HG02943 (cell line): Measurements from ENCODE around the gene MRPL49.
"Not testable (repeated sequence)": the region's sequence is repeated elsewhere in the genome, so short reads cannot be mapped to it uniquely, and the experiment has no call there.

Experiments used
- ATAC-seq: cut with Tn5 transposase; IDR thresholded peaks from one replicate; pipeline ENCODE4 v1.9.1; 2021; ENCODE audit warnings: mild to moderate bottlenecking, low read depth, moderate library complexity; ENCODE audit not compliant: unreplicated experiment

Gene MRPL49

DNA sequence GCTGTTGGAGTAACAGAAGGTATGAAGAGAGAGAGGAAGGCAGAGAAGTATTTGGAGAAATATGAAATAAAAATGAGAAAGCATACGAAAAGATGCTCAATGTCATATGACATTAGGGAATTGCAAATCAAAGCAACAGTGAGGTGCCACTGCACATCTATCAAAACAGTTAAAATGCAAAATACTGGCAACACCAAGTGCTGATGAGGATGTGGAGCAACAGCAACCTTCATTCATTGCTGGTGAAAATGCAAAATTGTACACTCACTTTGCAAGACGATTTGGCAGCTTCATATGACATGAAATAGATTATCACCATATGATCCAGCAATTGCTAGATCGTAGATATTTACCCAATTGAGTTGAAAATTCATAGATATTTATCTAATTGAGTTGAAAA, 38.5 kb downstream of the MRPL49 start:
- ATAC-seq = no peak

DNA sequence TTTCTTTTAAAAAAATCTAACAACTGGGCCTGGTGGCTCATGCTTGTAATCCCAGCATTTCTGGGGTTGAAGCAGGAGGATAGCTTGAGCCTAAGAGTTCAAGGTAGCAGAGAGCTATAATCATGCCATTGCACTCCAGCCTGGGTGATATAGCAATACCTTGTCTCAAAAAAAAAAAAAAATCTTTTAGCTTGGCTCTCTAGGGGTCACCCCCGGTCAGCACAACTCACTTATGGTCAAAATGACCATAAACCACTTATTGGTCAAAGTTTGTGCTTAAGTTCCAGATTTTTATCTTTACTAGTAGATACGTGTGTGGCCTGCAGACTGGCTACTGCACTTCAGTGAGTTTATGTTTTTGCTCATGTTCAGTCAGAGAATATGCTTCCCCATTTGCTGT, 41.6 kb downstream of the MRPL49 start:
- ATAC-seq = no peak

DNA sequence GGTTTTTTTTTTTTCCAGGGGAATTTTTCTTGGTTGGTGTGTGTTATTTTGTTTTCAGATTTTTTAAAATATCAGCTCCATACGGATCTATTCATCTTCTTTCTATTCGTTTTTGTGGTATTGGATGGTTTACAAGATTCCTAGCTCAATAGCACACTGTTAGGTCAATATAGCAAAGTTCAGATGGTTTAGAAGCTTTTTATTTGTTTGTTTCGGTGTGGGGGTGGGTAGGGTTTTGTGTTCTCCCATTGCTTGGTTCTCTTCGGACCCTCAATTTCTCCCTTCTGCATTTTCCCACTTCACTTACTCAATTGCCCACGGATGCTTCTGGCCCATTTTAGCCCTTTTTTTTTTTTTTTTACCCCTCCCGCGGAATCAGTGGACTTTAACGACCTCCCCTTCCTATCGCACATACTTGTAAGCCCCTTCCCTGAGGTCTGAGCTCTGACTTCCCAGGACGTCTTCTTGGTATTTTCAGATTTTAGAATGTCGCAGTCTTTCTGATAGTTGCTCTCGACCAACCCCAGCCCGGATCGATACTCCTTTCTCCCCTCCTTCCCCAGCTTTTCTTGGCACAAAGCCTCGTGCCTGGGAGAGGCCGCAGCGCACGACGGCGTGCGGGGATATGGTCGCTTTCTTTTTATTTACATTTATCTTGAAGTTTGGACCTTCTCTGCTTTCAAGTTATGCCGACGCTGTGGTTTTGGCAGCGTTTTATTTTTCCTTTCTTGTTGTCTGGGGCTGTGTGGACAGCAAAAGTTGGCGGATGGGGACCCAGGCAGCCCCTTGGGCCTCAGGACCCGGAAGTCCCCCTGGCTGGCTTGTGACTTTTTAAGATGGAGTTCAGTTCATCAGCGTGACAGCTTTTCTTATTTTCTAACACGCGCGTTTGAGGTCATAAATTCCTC, 43.5 kb downstream of the MRPL49 start:
- ATAC-seq = no peak

DNA sequence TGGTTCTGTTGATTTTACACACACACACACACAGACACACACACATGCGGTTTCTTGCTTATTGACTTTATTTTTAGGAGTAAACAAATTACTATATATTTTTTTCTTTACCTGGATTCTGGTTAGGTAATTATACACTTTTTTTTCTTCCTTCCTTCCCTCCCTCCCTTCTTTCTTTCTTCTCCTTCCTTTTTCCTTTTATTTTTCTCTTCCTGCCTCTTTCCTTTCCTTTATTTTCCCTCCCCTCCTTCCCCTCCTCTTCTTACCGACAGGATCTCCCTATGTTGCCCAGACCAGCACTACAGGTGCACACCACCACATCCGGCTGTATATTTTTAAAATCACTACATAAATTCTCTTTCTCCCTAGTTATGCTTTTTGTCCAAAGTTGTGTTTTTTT, 44.8 kb downstream of the MRPL49 start:
- ATAC-seq = no peak

DNA sequence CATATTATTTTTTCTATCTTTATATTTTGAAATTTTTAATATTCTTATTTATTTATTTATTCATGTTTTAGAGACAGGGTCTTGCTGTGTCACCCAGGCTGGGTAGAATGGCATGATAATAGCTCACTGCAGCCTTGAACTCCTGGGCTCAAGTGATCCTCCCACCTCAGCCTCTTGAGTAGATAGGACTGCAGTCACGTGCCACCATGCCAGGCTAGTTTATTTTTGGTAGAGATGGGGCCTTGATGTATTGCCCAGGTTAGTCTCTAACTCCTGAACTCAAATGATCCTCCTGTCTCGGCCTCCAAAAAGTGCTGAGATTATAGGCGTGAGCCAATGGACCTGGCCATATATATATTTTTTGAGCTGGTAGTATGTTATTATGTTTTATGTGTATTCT, 45.5 kb downstream of the MRPL49 start:
- ATAC-seq = no peak

DNA sequence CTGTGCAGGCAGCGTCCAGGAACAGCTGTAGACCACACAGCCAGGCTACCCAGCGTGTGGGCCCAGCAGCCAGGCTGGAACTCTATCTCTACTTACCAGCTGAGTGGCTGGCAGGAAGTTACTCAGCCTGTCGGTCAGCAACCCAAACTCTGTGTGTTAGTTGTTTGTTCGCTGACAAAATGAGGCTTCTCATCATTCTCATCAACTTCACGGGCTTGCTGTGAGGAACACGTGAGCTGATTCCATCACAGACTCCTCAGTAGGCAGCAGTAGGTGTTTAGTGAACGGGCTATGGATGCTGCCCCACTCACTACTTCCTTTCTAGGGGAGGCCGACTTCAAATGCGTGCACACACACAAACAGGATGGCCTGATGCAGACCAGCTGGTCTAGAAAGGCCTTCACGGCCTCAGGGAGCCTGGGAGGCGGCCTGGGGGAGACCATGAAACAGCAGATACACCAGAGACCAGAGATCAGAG, 47.1 kb downstream of the MRPL49 start:
- ATAC-seq = no peak

DNA sequence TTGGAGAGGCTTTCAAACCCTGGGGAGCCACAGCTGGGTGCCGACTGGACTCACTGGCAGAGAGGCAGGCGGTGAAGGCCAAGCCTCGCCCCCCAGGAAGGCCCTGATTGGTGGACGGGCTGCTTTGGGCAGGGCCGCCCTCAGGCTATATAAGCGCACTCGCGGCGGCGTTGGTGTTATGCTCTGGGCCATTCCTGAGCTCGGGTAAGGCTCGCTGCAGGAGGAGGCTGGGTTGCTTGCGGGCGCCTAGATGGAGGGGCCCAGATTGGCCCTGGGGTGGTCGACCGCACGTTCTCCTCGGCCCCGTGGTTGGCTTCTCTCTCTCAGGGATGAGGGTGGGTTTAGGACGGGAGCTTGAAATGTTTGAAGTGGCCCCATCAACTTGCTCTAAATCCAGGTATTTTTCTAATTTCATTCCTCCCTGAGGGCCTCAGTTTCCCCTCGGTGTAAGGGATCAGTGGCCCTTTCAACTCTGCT, 48.0 kb downstream of the MRPL49 start, which contains the start of gene SPDYC:
SPDYC (plus strand) TSS at position 176 of the 477 bp plus-strand sequence. CDS start 1,125 bp downstream, outside the sequence.
- ATAC-seq = no peak

DNA sequence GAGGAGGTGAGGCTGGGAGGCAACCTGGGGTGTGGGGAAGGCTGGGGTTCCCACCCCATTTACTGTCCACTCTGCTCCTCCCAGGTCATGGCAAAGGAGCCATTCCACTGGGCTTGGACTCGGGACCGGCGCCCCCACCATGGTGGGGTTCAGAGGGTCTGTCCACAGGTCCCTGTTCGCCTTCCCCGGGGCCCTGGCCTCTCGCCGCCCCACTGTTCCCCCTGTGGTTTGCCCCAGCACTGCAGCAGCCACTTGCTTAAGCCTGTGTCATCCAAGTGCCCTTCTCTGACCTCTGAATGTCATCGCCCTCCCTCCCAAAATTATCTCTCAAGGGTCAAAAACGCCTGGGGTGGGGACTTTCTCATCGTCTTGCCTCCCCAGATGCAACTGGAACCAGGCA, 50.5 kb downstream of the MRPL49 start:
- no peak for ATAC-seq

DNA sequence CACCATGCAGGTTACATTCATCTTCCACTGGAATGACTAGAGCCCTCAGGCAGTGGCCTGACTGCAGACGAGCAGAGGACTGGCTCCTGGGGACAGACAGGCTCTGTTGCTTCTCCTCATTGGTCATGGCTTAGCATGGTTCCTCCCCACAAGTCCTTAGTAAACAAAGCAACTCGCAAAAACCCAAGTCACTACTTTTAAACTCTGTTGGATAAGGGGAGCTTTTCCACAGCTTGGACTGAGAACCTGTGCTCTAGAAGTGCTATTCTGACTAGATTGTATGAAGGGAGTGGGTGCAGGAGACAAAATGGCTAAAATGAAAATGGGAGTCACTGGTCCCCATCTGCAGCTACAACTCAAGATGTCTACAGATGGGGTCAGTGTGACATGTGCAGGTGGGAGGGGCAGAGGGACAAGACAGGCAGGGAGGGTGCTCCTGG, 52.5 kb downstream of the MRPL49 start:
- not testable (repeated sequence) for ATAC-seq
